ENCODE measurements around the gene QPRT. TPM values are rescaled to one million over a fixed set of nuclear protein-coding genes. Genes with fewer than 3 reads are reported as not detected.

QPRT gene
- total and polyA plus RNA-seq, 2 of the 13 experiments (the other 11 are each of a cell fraction or from before 2014, with no cell fraction given): 130 to 218 TPM

DNA sequence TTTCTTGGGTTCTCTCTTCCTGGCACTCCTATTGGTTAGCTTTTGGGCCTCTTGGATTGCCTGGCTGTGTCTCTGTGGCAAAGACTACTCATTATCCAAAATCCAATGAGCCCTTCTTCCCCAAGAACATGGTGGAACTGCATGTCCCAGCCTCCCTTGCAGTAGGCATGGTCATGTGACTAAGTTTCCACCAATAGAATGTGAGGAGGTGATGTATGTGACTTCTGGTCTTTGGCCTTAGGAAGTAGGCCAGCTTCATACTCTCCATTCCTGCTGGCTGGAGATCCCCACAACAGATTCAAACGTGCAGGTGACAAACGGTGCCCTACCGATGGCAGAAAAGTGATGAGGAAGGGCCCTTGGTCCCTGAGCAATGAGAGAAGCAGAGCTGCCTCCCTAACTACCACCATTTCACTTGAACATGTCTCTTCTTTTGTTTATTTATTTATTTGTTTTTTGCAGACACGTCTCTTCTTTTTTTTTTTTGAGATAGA is 33.2 kb upstream of the QPRT start (continued):
- TF ChIP-seq, protein P1, sequence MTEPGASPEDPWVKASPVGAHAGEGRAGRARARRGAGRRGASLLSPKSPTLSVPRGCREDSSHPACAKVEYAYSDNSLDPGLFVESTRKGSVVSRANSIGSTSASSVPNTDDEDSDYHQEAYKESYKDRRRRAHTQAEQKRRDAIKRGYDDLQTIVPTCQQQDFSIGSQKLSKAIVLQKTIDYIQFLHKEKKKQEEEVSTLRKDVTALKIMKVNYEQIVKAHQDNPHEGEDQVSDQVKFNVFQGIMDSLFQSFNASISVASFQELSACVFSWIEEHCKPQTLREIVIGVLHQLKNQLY (CRISPR knock-in tag; IDR thresholded peaks at IDR 0.05): peak; percentile 58; the same call in 1 of the 2 replicates
- TF ChIP-seq CHD2 (IDR thresholded peaks at IDR 0.05; ENCODE audit: low read depth, low read length): no peak
- peak; percentile 91 for TF ChIP-seq ZFX (CRISPR knock-in tag; IDR thresholded peaks at IDR 0.05; ENCODE audit: low read depth)
- TF ChIP-seq IKZF1 (IDR thresholded peaks at IDR 0.05): no peak
- TF ChIP-seq ZFP90 (CRISPR knock-in tag; IDR thresholded peaks at IDR 0.05; ENCODE audit: borderline replicate concordance): no peak
- TF ChIP-seq EEA1 (CRISPR knock-in tag; IDR thresholded peaks at IDR 0.05; ENCODE audit: borderline replicate concordance): no peak
- TF ChIP-seq, protein P2, sequence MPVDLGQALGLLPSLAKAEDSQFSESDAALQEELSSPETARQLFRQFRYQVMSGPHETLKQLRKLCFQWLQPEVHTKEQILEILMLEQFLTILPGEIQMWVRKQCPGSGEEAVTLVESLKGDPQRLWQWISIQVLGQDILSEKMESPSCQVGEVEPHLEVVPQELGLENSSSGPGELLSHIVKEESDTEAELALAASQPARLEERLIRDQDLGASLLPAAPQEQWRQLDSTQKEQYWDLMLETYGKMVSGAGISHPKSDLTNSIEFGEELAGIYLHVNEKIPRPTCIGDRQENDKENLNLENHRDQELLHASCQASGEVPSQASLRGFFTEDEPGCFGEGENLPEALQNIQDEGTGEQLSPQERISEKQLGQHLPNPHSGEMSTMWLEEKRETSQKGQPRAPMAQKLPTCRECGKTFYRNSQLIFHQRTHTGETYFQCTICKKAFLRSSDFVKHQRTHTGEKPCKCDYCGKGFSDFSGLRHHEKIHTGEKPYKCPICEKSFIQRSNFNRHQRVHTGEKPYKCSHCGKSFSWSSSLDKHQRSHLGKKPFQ (CRISPR knock-in tag; IDR thresholded peaks at IDR 0.05; ENCODE audit: insufficient replicate concordance): no peak
- no peak for TF ChIP-seq ZFP37 (CRISPR knock-in tag; IDR thresholded peaks at IDR 0.05; ENCODE audit: borderline replicate concordance)
- TF ChIP-seq ZNF674 (CRISPR knock-in tag; IDR thresholded peaks at IDR 0.05; ENCODE audit: low read depth): no peak
- no peak for TF ChIP-seq TAF15 (IDR thresholded peaks at IDR 0.05; ENCODE audit: low read depth, low read length, poor library complexity, severe bottlenecking)
- peak; percentile 60 for TF ChIP-seq YEATS2 (CRISPR knock-in tag; IDR thresholded peaks at IDR 0.05; ENCODE audit: borderline replicate concordance)
- peak; percentile 82 for TF ChIP-seq PHF20 (CRISPR knock-in tag; IDR thresholded peaks at IDR 0.05)
- TF ChIP-seq, protein P3, sequence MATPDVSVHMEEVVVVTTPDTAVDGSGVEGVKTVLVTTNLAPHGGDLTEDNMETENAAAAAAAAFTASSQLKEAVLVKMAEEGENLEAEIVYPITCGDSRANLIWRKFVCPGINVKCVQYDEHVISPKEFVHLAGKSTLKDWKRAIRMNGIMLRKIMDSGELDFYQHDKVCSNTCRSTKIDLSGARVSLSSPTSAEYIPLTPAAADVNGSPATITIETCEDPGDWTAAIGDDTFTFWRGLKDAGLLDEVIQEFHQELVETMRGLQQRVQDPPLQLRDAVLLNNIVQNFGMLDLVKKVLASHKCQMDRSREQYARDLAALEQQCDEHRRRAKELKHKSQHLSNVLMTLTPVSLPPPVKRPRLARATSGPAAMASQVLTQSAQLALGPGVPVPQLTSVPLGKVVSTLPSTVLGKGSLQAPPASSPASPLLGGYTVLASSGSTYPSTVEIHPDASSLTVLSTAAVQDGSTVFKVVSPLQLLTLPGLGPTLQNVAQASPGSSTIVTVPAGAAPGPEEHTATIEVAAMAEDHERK (CRISPR knock-in tag; IDR thresholded peaks at IDR 0.05; ENCODE audit: low read depth): no peak
- TF ChIP-seq SMAD1 (CRISPR knock-in tag; IDR thresholded peaks at IDR 0.05; ENCODE audit: borderline replicate concordance, low read depth): no peak
- TF ChIP-seq, protein P4, sequence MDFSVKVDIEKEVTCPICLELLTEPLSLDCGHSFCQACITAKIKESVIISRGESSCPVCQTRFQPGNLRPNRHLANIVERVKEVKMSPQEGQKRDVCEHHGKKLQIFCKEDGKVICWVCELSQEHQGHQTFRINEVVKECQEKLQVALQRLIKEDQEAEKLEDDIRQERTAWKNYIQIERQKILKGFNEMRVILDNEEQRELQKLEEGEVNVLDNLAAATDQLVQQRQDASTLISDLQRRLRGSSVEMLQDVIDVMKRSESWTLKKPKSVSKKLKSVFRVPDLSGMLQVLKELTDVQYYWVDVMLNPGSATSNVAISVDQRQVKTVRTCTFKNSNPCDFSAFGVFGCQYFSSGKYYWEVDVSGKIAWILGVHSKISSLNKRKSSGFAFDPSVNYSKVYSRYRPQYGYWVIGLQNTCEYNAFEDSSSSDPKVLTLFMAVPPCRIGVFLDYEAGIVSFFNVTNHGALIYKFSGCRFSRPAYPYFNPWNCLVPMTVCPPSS (IDR thresholded peaks at IDR 0.05): no peak
- TF ChIP-seq SRSF1 (optimal IDR thresholded peaks at IDR 0.05; ENCODE audit: low read depth, low read length): no peak
- no peak for TF ChIP-seq ZNF775 (CRISPR knock-in tag; IDR thresholded peaks at IDR 0.05; ENCODE audit: borderline replicate concordance)
- TF ChIP-seq, protein P5, sequence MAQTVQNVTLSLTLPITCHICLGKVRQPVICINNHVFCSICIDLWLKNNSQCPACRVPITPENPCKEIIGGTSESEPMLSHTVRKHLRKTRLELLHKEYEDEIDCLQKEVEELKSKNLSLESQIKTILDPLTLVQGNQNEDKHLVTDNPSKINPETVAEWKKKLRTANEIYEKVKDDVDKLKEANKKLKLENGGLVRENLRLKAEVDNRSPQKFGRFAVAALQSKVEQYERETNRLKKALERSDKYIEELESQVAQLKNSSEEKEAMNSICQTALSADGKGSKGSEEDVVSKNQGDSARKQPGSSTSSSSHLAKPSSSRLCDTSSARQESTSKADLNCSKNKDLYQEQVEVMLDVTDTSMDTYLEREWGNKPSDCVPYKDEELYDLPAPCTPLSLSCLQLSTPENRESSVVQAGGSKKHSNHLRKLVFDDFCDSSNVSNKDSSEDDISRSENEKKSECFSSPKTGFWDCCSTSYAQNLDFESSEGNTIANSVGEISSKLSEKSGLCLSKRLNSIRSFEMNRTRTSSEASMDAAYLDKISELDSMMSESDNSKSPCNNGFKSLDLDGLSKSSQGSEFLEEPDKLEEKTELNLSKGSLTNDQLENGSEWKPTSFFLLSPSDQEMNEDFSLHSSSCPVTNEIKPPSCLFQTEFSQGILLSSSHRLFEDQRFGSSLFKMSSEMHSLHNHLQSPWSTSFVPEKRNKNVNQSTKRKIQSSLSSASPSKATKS (CRISPR knock-in tag; IDR thresholded peaks at IDR 0.05): no peak
- TF ChIP-seq MAFF (IDR thresholded peaks at IDR 0.05; ENCODE audit: low read depth, low read length): no peak
- no peak for TF ChIP-seq ZNF543 (CRISPR knock-in tag; IDR thresholded peaks at IDR 0.05)
- TF ChIP-seq, protein P6, sequence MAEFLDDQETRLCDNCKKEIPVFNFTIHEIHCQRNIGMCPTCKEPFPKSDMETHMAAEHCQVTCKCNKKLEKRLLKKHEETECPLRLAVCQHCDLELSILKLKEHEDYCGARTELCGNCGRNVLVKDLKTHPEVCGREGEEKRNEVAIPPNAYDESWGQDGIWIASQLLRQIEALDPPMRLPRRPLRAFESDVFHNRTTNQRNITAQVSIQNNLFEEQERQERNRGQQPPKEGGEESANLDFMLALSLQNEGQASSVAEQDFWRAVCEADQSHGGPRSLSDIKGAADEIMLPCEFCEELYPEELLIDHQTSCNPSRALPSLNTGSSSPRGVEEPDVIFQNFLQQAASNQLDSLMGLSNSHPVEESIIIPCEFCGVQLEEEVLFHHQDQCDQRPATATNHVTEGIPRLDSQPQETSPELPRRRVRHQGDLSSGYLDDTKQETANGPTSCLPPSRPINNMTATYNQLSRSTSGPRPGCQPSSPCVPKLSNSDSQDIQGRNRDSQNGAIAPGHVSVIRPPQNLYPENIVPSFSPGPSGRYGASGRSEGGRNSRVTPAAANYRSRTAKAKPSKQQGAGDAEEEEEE (CRISPR knock-in tag; IDR thresholded peaks at IDR 0.05; ENCODE audit: borderline replicate concordance): no peak
- TF ChIP-seq DMAP1 (CRISPR knock-in tag; IDR thresholded peaks at IDR 0.05): 0 out of 2 replicates have a peak, but pooled peaks have one; percentile 51
